ENCODE measurements around the gene ZDHHC14. TPM values are rescaled to one million over a fixed set of nuclear protein-coding genes. Genes with fewer than 3 reads are reported as not detected.

Gene ZDHHC14
- total RNA-seq, 2 donors from 2014 or later = 10.2 to 10.6 TPM

- intact Hi-C loops (cut with DNase I) = no loop called here
- Histone ChIP-seq H3K4me1 (peaks cover 12% of the 10 kb centered on the region), H3K27me3 (no peaks in the 10 kb centered on the region), H3K9me3 (no peaks in the 10 kb centered on the region), H3K4me3 (no peak overlapping the region), H3K36me3 (replicated peaks in 1 of 2; ENCODE audit: insufficient read depth in 1 of 2, low read depth in 2 of 2) (no peaks in the 10 kb centered on the region), H3K27ac (no peak overlapping the region)
- WGBS, 2 donors = 94 to 100% methylated on average over 2 of the region's 2 CpGs
- DNase-seq (no peak), ATAC-seq (no peak)
- no peak for TF ChIP-seq CTCF (IDR thresholded peaks at IDR 0.05)
- TF ChIP-seq POLR2A (IDR thresholded peaks at IDR 0.05) = no peak
Measured at GRCh38 chr6:157537556-157537955, 156.6 kb downstream of the ZDHHC14 start.

DNA sequence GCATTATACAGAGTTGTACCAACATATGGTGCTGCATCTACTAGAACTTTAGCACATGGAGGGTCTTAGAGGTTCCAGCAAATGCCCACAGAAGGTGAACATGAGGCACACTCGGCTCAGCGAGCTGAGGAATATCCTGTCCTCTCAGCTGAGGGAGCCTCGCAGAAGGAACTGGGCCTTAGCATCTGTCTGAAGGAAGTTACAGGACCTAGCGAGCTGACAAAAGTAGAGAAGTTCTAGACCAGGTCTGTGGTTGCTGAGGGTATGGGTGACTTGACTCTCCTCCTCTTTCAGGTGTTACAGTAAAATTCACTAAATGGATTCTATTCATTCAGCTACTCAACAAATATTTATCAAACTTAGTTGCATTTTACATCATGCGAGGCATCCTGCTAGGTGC lies 157.2 kb downstream of the ZDHHC14 start:
- Histone ChIP-seq H3K4me1 (peaks cover 12% of the 10 kb centered on the region), H3K27ac (no peak overlapping the region), H3K36me3 (replicated peaks in 1 of 2; ENCODE audit: insufficient read depth in 1 of 2, low read depth in 2 of 2) (no peaks in the 10 kb centered on the region), H3K4me3 (no peak overlapping the region), H3K9me3 (no peaks in the 10 kb centered on the region), H3K27me3 (no peaks in the 10 kb centered on the region)
- intact Hi-C loops (cut with DNase I) = no loop called here
- 67 to 86% methylated on average over 5 of the region's 5 CpGs for WGBS, 2 donors
- TF ChIP-seq CTCF (IDR thresholded peaks at IDR 0.05) (no peak), POLR2A (IDR thresholded peaks at IDR 0.05) (no peak)
- DNase-seq (no peak), ATAC-seq (no peak)

GRCh38 chr6:157538698-157539097 lies 157.7 kb downstream of the ZDHHC14 start:
- peaks cover 12% of the 10 kb centered on the region for H3K4me1 ChIP-seq
- no peak overlapping the region for H3K4me3 ChIP-seq
- intact Hi-C loops (cut with DNase I) = no loop called here
- no peaks in the 10 kb centered on the region for H3K36me3 ChIP-seq (replicated peaks in 1 of 2; ENCODE audit: insufficient read depth in 1 of 2, low read depth in 2 of 2)
- ATAC-seq (no peak), DNase-seq (no peak)
- TF ChIP-seq CTCF (IDR thresholded peaks at IDR 0.05) = no peak
- no peaks in the 10 kb centered on the region for H3K9me3 ChIP-seq
- no peaks in the 10 kb centered on the region for H3K27me3 ChIP-seq
- H3K27ac ChIP-seq = no peak overlapping the region
- WGBS, 2 donors = 90 to 92% methylated on average over 13 of the region's 13 CpGs

GRCh38 chr6:157539421-157539822 lies 158.4 kb downstream of the ZDHHC14 start:
- Histone ChIP-seq H3K27me3 (no peaks in the 10 kb centered on the region), H3K4me3 (no peak overlapping the region), H3K4me1 (peaks cover 12% of the 10 kb centered on the region), H3K9me3 (no peaks in the 10 kb centered on the region), H3K27ac (no peak overlapping the region), H3K36me3 (replicated peaks in 1 of 2; ENCODE audit: insufficient read depth in 1 of 2, low read depth in 2 of 2) (no peaks in the 10 kb centered on the region)
- 74 to 76% methylated on average over 10 of the region's 10 CpGs for WGBS, 2 donors
- TF ChIP-seq CTCF (IDR thresholded peaks at IDR 0.05) (no peak), POLR2A (IDR thresholded peaks at IDR 0.05) (no peak)
- no peak for ATAC-seq
- intact Hi-C loops (cut with DNase I) = no loop called here
- no peak for DNase-seq

GRCh38 chr6:157539900-157540752 lies 159.1 kb downstream of the ZDHHC14 start:
- TF ChIP-seq POLR2A (IDR thresholded peaks at IDR 0.05) (no peak), CTCF (IDR thresholded peaks at IDR 0.05) (no peak)
- intact Hi-C loops (cut with DNase I) = no loop called here
- ATAC-seq (no peak), DNase-seq (no peak)
- H3K9me3 ChIP-seq = no peaks in the 10 kb centered on the region
- no peak overlapping the region for H3K4me3 ChIP-seq
- no peaks in the 10 kb centered on the region for H3K27me3 ChIP-seq
- 88 to 90% methylated on average over 16 of the region's 16 CpGs for WGBS, 2 donors
- H3K36me3 ChIP-seq (replicated peaks in 1 of 2; ENCODE audit: insufficient read depth in 1 of 2, low read depth in 2 of 2) = no peaks in the 10 kb centered on the region
- peaks cover 5% of the 10 kb centered on the region for H3K4me1 ChIP-seq
- no peak overlapping the region for H3K27ac ChIP-seq

Data from body of pancreas (tissue), 4 donors.